SK-N-SH (cell line): ENCODE data around the gene SLC25A14.

Source experiments
- CTCF ChIP-seq: fragments of 200-600 bp; sonication (generic); IDR thresholded peaks from 2 replicates; pipeline ENCODE4 v1.6.1; 2017; ENCODE audit warnings: antibody characterized with exemption, mild to moderate bottlenecking, moderate library complexity
- ELF1 ChIP-seq: IDR thresholded peaks from 2 replicates; pipeline ENCODE4 v1.4.0; 2012
- EP300 ChIP-seq, 2 experiments: IDR thresholded peaks; 2 replicates each; pipeline versions ENCODE4 v1.4.0 to v1.6.1; 2012; ENCODE audit warnings: borderline replicate concordance in 1 of 2, low read depth in 1 of 2, low read length in 1 of 2
- FOXJ3 ChIP-seq: sonication (generic); formaldehyde crosslinking; IDR thresholded peaks from 2 replicates; pipeline ENCODE4 v1.5.1; 2020; ENCODE audit warnings: mild to moderate bottlenecking, missing genetic modification reagents
- MAX ChIP-seq: IDR thresholded peaks from 2 replicates; pipeline ENCODE4 v1.4.0; 2012; ENCODE audit warnings: low read depth
- MXI1 ChIP-seq: IDR thresholded peaks from 2 replicates; pipeline ENCODE4 v1.6.1; 2012; ENCODE audit warnings: mild to moderate bottlenecking, low read depth, low read length, improper control_type of control experiment
- RAD21 ChIP-seq: IDR thresholded peaks from 2 replicates; pipeline ENCODE4 v1.6.1; 2012; ENCODE audit warnings: mild to moderate bottlenecking, low read length
- REST ChIP-seq: IDR thresholded peaks from 2 replicates; pipeline ENCODE4 v1.6.1; 2012; ENCODE audit warnings: mild to moderate bottlenecking, low read depth, low read length, moderate library complexity
- RFX5 ChIP-seq: IDR thresholded peaks from 2 replicates; pipeline ENCODE4 v1.6.1; 2012; ENCODE audit warnings: mild to moderate bottlenecking, improper control_type of control experiment, low read length
- RXRA ChIP-seq: IDR thresholded peaks from 2 replicates; pipeline ENCODE4 v1.4.0; 2012; ENCODE audit warnings: low read depth, mild to moderate bottlenecking, borderline replicate concordance
- SMC3 ChIP-seq: IDR thresholded peaks from 2 replicates; pipeline ENCODE4 v1.6.1; 2012; ENCODE audit warnings: low read depth, low read length, improper control_type of control experiment
- TAF1 ChIP-seq: IDR thresholded peaks from 2 replicates; pipeline ENCODE4 v1.6.1; 2012; ENCODE audit warnings: low read depth, mild to moderate bottlenecking, low read length, moderate library complexity, borderline replicate concordance
- TCF12 ChIP-seq: IDR thresholded peaks from 2 replicates; pipeline ENCODE4 v1.4.0; 2012

GRCh38 chrX:130402208-130402684 lies 62.5 kb downstream of the SLC25A14 start:
- TF ChIP-seq CTCF (no peak), EP300 (IDR thresholded peaks at IDR 0.05; ENCODE audit: borderline replicate concordance in 1 of 2, low read depth in 1 of 2, low read length in 1 of 2) (no peak), RFX5 (no peak), TAF1 (no peak), TCF12 (no peak), SMC3 (no peak), RXRA (no peak), FOXJ3 (CRISPR knock-in tag) (no peak), REST (no peak), ELF1 (no peak), RAD21 (no peak), MAX (no peak), MXI1 (no peak)
